GM12878 (cell line): ENCODE results near the gene NHSL2. TPM values are rescaled to one million over a fixed set of nuclear protein-coding genes. Genes with fewer than 3 reads are reported as not detected.
A peak's percentile ranks its signal among the peaks of the same experiment; 100 is the strongest.

Source experiments
- ATAC-seq: fragments of 200-7000 bp; cut with Tn5 transposase; 3 replicates; pipeline ENCODE4 v1.9.1; 2020; ENCODE audit warnings: mild to moderate bottlenecking, moderate library complexity
- BruUV-seq: library from RNA; stranded (reverse); fragments of 400-500 nt; replicated peaks from 2 replicates; lab custom pipeline; 2021; lab: Mats Ljungman, UMichigan
- CTCF ChIA-PET: fragments of 300-600 bp; sonication (Branson Sonifier 250); formaldehyde crosslinking; extraction: SDS; loops from one replicate; lab custom pipeline; 2021; ENCODE audit warnings: inconsistent platforms; lab: Yijun Ruan, JAX
- POLR2A ChIA-PET: fragments of 350-600 bp; formaldehyde crosslinking; extraction: SDS; loops from one replicate; lab custom pipeline; 2021; ENCODE audit warnings: inconsistent platforms; lab: Charles Lee
- RAD21 ChIA-PET: fragments of 300-600 bp; sonication (Branson Sonifier 250); formaldehyde crosslinking; loops from one replicate; lab custom pipeline; 2023; ENCODE audit warnings: antibody characterized with exemption; ENCODE audit not compliant: unreplicated experiment; lab: Charles Lee
- SMC1A ChIA-PET: fragments of 300-600 bp; sonication (Branson Sonifier 250); formaldehyde crosslinking; loops from one replicate; lab custom pipeline; 2023; ENCODE audit not compliant: unreplicated experiment, uncharacterized antibody; lab: Charles Lee
- DNase-seq: peaks from one replicate; pipeline ENCODE4 v3.0.0-alpha.2; 2011; ENCODE audit warnings: low read depth, low spot score
- FAIRE-seq: peaks from 3 replicates; lab custom pipeline; 2011; peaks lifted over from hg19 to GRCh38; lab: Jason Lieb, UNC
- H2AFZ ChIP-seq: 2 replicates; pipeline ENCODE4 v1.6.0; 2011; ENCODE audit warnings: low read depth, low read length, control low read depth; ENCODE audit not compliant: control insufficient read depth
- H3K27ac ChIP-seq: 2 replicates; pipeline ENCODE4 v1.5.1; 2011; ENCODE audit warnings: control low read depth; ENCODE audit not compliant: control insufficient read depth, insufficient read depth
- H3K27me3 ChIP-seq, 2 experiments: replicated peaks in 1 of 2; 2 replicates each; pipeline versions ENCODE4 v1.6.0 to v1.6.1; 2011; ENCODE audit warnings: low read length in 1 of 2; ENCODE audit not compliant: control insufficient read depth in 2 of 2, insufficient read depth in 2 of 2
- H3K36me3 ChIP-seq, 2 experiments: 2 replicates each; pipeline ENCODE4 v1.5.1; 2011; ENCODE audit warnings: low read length in 1 of 2; ENCODE audit not compliant: control insufficient read depth in 2 of 2, insufficient read depth in 2 of 2
- H3K4me1 ChIP-seq: 2 replicates; pipeline ENCODE4 v1.6.1; 2011; ENCODE audit warnings: mild to moderate bottlenecking, low read length, moderate library complexity, mixed read lengths; ENCODE audit not compliant: control insufficient read depth, insufficient read depth
- H3K4me2 ChIP-seq: 2 replicates; pipeline ENCODE4 v1.6.0; 2011; ENCODE audit warnings: control low read depth; ENCODE audit not compliant: control insufficient read depth, insufficient read depth
- H3K4me3 ChIP-seq: fragments of 200-600 bp; sonication (generic); 2 replicates; pipeline ENCODE4 v1.5.1; 2016
- H3K79me2 ChIP-seq: 2 replicates; pipeline ENCODE4 v1.6.0; 2011; ENCODE audit warnings: low read length; ENCODE audit not compliant: control insufficient read depth, insufficient read depth
- H3K9ac ChIP-seq: 2 replicates; pipeline ENCODE4 v1.8.0; 2011; ENCODE audit warnings: low read length, control low read depth, mixed read lengths; ENCODE audit not compliant: control insufficient read depth, insufficient read depth
- H3K9me3 ChIP-seq: replicated peaks from 3 replicates; pipeline ENCODE4 v1.5.1; 2011; ENCODE audit warnings: mild to moderate bottlenecking, low read length; ENCODE audit not compliant: control insufficient read depth, insufficient read depth
- H4K20me1 ChIP-seq: 2 replicates; pipeline ENCODE4 v1.6.0; 2011; ENCODE audit not compliant: control insufficient read depth, insufficient read depth
- CBFB ChIP-seq: IDR thresholded peaks from 2 replicates; pipeline ENCODE4 v1.6.1; 2016; ENCODE audit warnings: antibody characterized with exemption, low read depth
- CHD1 ChIP-seq: IDR thresholded peaks from 2 replicates; pipeline ENCODE4 v1.6.1; 2012; ENCODE audit warnings: low read depth, low read length, improper control_type of control experiment
- DPF2 ChIP-seq: fragments of 450-650 bp; IDR thresholded peaks from 2 replicates; pipeline ENCODE4 v1.6.1; 2017; ENCODE audit warnings: mild to moderate bottlenecking
- EGR1 ChIP-seq, 2 experiments: IDR thresholded peaks; 1 replicate in 1 of 2; 2 replicates in 1 of 2; pipeline ENCODE4 v1.6.1; 2011 to 2012; ENCODE audit warnings: low read depth in 2 of 2, low read length in 2 of 2, borderline replicate concordance in 1 of 2, mild to moderate bottlenecking in 1 of 2, moderate library complexity in 1 of 2
- ESRRA ChIP-seq: IDR thresholded peaks from 2 replicates; pipeline ENCODE4 v1.6.1; 2012; ENCODE audit warnings: mild to moderate bottlenecking, low read length, improper control_type of control experiment
- GABPA ChIP-seq: IDR thresholded peaks from 2 replicates; pipeline ENCODE4 v1.6.1; 2014; ENCODE audit warnings: antibody characterized with exemption, low read depth, mild to moderate bottlenecking, inconsistent platforms
- HCFC1 ChIP-seq: fragments of 150-350 bp; IDR thresholded peaks from 2 replicates; pipeline ENCODE4 v1.6.1; 2014; ENCODE audit warnings: low read length
- IKZF2 ChIP-seq, 2 experiments: fragments of 450-650 bp; IDR thresholded peaks; 2 replicates each; pipeline ENCODE4 v1.6.1; 2017; ENCODE audit warnings: mild to moderate bottlenecking in 2 of 2, moderate library complexity in 2 of 2
- MTA2 ChIP-seq: fragments of 450-650 bp; IDR thresholded peaks from 2 replicates; pipeline ENCODE4 v1.6.1; 2016; ENCODE audit warnings: low read depth, mild to moderate bottlenecking, moderate library complexity
- NFXL1 ChIP-seq: fragments of 450-650 bp; IDR thresholded peaks from 2 replicates; pipeline ENCODE4 v1.6.1; 2017; ENCODE audit warnings: antibody characterized with exemption, mild to moderate bottlenecking, borderline replicate concordance
- PAX5 ChIP-seq: IDR thresholded peaks from 2 replicates; pipeline ENCODE4 v1.6.1; 2011; ENCODE audit warnings: low read depth, low read length, borderline replicate concordance
- POLR2AphosphoS5 ChIP-seq: IDR thresholded peaks from 2 replicates; pipeline ENCODE4 v1.6.1; 2011; ENCODE audit warnings: mild to moderate bottlenecking, low read length, inconsistent platforms
- RUNX3 ChIP-seq: IDR thresholded peaks from 2 replicates; pipeline ENCODE4 v1.6.1; 2012; ENCODE audit warnings: low read length, inconsistent platforms
- SP1 ChIP-seq: IDR thresholded peaks from one replicate; pipeline ENCODE4 v1.6.1; 2011; ENCODE audit warnings: low read depth, low read length
- SPI1 ChIP-seq: IDR thresholded peaks from 2 replicates; pipeline ENCODE4 v1.6.1; 2011; ENCODE audit warnings: low read depth, mild to moderate bottlenecking, low read length, moderate library complexity, borderline replicate concordance; ENCODE audit not compliant: insufficient read depth
- SUZ12 ChIP-seq: fragments of 200-600 bp; sonication (generic); IDR thresholded peaks from one replicate; pipeline ENCODE4 v1.6.1; 2018; ENCODE audit warnings: antibody characterized with exemption, mild to moderate bottlenecking; ENCODE audit not compliant: unreplicated experiment
- WGBS: methylation state at CpG from one replicate; pipeline ENCODE4 v1.1.6; 2016; ENCODE audit warnings: low lambda C conversion rate; ENCODE audit not compliant: insufficient replicate concordance, insufficient coverage; ENCODE audit errors: missing lambda C conversion rate; 5-methylcytosine and 5-hydroxymethylcytosine counted together
- in situ Hi-C: fragments of 300-500 bp; cut with MboI; formaldehyde crosslinking; loops from 9 replicates; pipeline ENCODE4 v1.14.3; 2018; ENCODE audit warnings: mixed read lengths
- intact Hi-C: fragments of 100-400 bp; cut with micrococcal nuclease; formaldehyde crosslinking; loops from one replicate; pipeline ENCODE4 v1.14.2; 2022; ENCODE audit not compliant: unreplicated experiment
- polyA plus RNA-seq, 11 experiments: library from polyadenylated mRNA; depleted of rRNA in 4 of 11; unstranded in 6 of 11; stranded (reverse) in 5 of 11; fragments of >200 nt; fragmentation: Nextera tagmentation in 4 of 11; fragmentation: Illumina TruSeq in 1 of 11; extraction: Ambion mirVana in 4 of 11; extraction: Trizol in 1 of 11; gene quantifications; 1 replicate in 1 of 11; 2 replicates in 10 of 11; pipeline versions ENCODE4 v1.2.1 to v1.2.3, GENCODE V29; 2011 to 2016; ENCODE audit warnings: inconsistent platforms in 2 of 11, missing spikeins in 2 of 11, low read depth in 1 of 11
- total RNA-seq, 4 experiments: library from RNA; depleted of rRNA in 3 of 4; stranded (reverse); fragments of >200 nt in 3 of 4; fragmentation: Illumina TruSeq in 1 of 4; extraction: Trizol in 1 of 4; gene quantifications; 2 replicates each; pipeline versions ENCODE4 v1.2.1 to v1.2.3, GENCODE V29; 2013 to 2021
- TF ChIP-seq, protein P1 (sequence below): IDR thresholded peaks from 2 replicates; pipeline ENCODE4 v1.6.1; 2011; ENCODE audit warnings: low read depth, mild to moderate bottlenecking, low read length, moderate library complexity, borderline replicate concordance; ENCODE audit errors: extremely low read depth
- TF ChIP-seq, protein P2 (sequence below): IDR thresholded peaks from 2 replicates; pipeline ENCODE4 v1.6.1; 2012; ENCODE audit warnings: mild to moderate bottlenecking, low read depth, low read length

NHSL2 gene
- total and polyA plus RNA-seq, 10 of the 15 experiments (the other 5 are each of a cell fraction or from before 2014, with no cell fraction given) = 0.05 to 0.53 (median 0.07) TPM; not detected in 2

DNA sequence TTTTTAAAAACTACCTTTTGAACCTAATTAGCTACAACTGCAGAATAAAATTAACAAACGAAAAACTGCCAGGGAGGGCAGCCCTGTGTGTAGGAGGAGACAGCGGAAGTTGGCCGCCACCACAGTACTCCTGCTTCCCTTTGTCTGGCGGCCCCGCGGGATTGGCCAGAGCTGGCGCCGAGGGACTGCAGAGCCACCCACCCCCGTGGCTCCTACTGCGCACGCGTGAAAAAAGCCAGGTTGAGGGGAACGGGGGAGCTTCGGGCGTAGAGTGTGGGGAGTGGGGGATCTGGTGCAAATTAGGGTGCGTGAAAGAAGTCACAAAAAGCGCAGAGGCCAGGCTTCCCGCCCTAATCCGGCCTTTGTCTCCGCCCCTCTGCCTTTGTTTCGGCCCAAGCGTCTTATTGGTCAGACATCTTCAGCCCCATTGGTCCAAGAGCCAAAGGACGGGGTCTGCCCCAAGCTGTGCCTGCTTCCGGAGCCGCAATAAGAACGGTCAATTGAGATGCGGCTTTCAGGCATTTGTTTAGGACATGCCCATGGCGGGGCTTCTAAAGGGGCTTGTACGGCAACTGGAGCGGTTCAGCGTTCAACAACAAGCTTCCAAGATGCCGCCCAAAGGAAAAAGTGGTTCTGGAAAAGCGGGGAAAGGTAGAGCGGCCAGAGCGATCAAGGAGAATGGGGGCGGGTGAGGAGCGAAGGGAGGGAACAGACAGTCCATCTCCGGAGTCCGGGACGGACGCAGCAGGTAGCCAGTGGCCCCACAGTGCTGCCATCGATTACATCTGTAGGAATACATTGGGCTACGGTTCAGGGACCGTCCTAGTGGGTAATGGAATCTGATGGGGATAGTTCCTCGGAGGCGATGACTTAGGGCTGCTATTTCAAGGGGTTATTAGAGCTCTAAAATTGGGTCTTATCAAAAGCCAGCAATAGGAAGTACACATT, 270.8 kb downstream of the NHSL2 start, which contains the start of gene PIN4:
PIN4 (plus strand) TSS at position 580 of the 948 bp plus-strand sequence; CDS start at position 609, 29 bp downstream.
- no TSS peak for BruUV-seq
- CTCF ChIA-PET = interaction anchor here (0.9 to 1.0 kb wide), 2 partner anchors 96 to 380 kb away, joined by 3 read pairs; partner anchors contain the start of gene RPS4X
- Histone ChIP-seq H3K4me1 (peaks cover 3% of the 10 kb centered on the region; the same call in 1 of the 2 replicates), H3K79me2 (peaks cover 9% of the 10 kb centered on the region), H2AFZ (peak within 1 kb of the TSS; percentile 75), H3K9me3 (no peaks in the 10 kb centered on the region), H4K20me1 (no peaks in the 10 kb centered on the region), H3K4me2 (peak within 1 kb of the TSS; percentile 71), H3K9ac (peak within 1 kb of the TSS; percentile 85), H3K27me3 (no peaks in the 10 kb centered on the region), H3K27ac (peak within 1 kb of the TSS; percentile 83), H3K4me3 (peak within 1 kb of the TSS; percentile 84), H3K36me3 (no peaks in the 10 kb centered on the region)
- FAIRE-seq (peak; percentile 18), DNase-seq (peak; percentile 88), ATAC-seq (peak; percentile 97)
- intact Hi-C loops = loop anchor here (2.0 to 5.0 kb wide), 2 partner anchors 39 to 54 kb away; no protein-coding TSS in a partner anchor
- in situ Hi-C loops = no loop called here
- 30% methylated on average over 44 of the region's 46 CpGs for WGBS
- SMC1A ChIA-PET = interaction anchor here (0.7 to 1.2 kb wide), 2 partner anchors 78 to 160 kb away, joined by 3 to 4 read pairs; no protein-coding TSS in a partner anchor
- RAD21 ChIA-PET = interaction anchor here (0.7 to 1.3 kb wide), 2 partner anchors 57 kb away, joined by 3 read pairs; partner anchors contain the start of gene ERCC6L
- POLR2A ChIA-PET = interaction anchor here (0.5 to 1.0 kb wide), 3 partner anchors 24 to 332 kb away, joined by 3 to 4 read pairs (median 4); no protein-coding TSS in a partner anchor
- peak; percentile 51; the same call in 1 of the 2 replicates for TF ChIP-seq SPI1
- TF ChIP-seq IKZF2 (IDR thresholded peaks at IDR 0.05) = peak in 1 of 2 experiments; percentile 43; a peak in 1 of 4 replicates
- no peak for TF ChIP-seq PAX5
- no peak for TF ChIP-seq NFXL1
- 0 out of 2 replicates have a peak, but pooled peaks have one; percentile 45 for TF ChIP-seq GABPA
- TF ChIP-seq SP1 = peak; percentile 57
- no peak for TF ChIP-seq ESRRA
- no peak for TF ChIP-seq CHD1
- TF ChIP-seq, protein P1, sequence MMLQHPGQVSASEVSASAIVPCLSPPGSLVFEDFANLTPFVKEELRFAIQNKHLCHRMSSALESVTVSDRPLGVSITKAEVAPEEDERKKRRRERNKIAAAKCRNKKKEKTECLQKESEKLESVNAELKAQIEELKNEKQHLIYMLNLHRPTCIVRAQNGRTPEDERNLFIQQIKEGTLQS = no peak
- TF ChIP-seq MTA2 = peak; percentile 48; the same call in 1 of the 2 replicates
- no peak for TF ChIP-seq SUZ12
- peak; percentile 43 for TF ChIP-seq RUNX3
- peak; percentile 66 for TF ChIP-seq HCFC1
- peak; percentile 66; the same call in 1 of the 2 replicates for TF ChIP-seq CBFB
- 0 out of 2 replicates have a peak, but pooled peaks have one; percentile 28 for TF ChIP-seq POLR2AphosphoS5
- TF ChIP-seq, protein P2, sequence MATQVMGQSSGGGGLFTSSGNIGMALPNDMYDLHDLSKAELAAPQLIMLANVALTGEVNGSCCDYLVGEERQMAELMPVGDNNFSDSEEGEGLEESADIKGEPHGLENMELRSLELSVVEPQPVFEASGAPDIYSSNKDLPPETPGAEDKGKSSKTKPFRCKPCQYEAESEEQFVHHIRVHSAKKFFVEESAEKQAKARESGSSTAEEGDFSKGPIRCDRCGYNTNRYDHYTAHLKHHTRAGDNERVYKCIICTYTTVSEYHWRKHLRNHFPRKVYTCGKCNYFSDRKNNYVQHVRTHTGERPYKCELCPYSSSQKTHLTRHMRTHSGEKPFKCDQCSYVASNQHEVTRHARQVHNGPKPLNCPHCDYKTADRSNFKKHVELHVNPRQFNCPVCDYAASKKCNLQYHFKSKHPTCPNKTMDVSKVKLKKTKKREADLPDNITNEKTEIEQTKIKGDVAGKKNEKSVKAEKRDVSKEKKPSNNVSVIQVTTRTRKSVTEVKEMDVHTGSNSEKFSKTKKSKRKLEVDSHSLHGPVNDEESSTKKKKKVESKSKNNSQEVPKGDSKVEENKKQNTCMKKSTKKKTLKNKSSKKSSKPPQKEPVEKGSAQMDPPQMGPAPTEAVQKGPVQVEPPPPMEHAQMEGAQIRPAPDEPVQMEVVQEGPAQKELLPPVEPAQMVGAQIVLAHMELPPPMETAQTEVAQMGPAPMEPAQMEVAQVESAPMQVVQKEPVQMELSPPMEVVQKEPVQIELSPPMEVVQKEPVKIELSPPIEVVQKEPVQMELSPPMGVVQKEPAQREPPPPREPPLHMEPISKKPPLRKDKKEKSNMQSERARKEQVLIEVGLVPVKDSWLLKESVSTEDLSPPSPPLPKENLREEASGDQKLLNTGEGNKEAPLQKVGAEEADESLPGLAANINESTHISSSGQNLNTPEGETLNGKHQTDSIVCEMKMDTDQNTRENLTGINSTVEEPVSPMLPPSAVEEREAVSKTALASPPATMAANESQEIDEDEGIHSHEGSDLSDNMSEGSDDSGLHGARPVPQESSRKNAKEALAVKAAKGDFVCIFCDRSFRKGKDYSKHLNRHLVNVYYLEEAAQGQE = no peak
- TF ChIP-seq EGR1 (IDR thresholded peaks at IDR 0.05; ENCODE audit: borderline replicate concordance in 1 of 2, low read depth in 2 of 2, low read length in 2 of 2) = peak in 1 of 2 experiments; percentile 23; a peak in 1 of 3 replicates
- TF ChIP-seq DPF2 = peak; percentile 16; the same call in 1 of the 2 replicates
